EH (cell line): Measurements from ENCODE around the gene ZNF532.
"Not testable (repeated sequence)": the region's sequence is repeated elsewhere in the genome, so short reads cannot be mapped to it uniquely, and the experiment has no call there.

Experiments
- DNase-seq: peaks from one replicate; pipeline ENCODE4 v3.0.0-alpha.2; 2015; ENCODE audit warnings: low read depth

The ZNF532 gene

DNA sequence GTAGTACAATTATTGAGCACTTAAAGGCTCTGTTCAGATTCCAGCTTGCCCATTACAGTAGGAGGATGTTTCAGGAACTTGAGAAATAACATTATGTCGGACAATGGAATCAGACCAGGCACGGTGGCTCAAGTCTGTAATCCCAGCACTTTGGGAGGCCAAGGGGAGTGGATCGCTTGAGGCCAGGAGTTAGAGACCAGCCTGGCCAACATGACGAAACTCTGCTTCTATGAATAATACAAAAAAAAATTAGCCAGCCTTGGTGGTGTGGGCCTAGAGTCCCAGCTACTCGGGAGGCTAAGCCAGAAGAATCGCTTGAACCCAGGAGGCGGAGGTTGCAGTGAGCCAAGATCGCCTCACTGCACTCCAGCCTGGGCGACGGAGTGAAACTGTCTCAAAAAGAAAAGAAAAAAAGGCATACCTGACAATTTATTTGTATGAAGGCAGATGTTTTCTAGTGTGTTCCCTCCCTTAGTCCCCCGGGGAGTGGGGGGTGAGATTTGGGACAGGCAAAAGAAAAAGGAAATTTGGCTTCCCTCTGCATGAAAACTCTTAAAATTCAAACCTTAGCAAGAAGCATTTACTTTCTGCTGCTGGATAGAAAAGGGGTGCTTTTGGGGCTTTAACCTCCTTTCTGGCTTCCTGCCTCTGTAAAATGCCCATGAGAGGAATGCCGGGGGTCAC is 13.7 kb upstream of the ZNF532 start:
- DNase-seq, result no peak

DNA sequence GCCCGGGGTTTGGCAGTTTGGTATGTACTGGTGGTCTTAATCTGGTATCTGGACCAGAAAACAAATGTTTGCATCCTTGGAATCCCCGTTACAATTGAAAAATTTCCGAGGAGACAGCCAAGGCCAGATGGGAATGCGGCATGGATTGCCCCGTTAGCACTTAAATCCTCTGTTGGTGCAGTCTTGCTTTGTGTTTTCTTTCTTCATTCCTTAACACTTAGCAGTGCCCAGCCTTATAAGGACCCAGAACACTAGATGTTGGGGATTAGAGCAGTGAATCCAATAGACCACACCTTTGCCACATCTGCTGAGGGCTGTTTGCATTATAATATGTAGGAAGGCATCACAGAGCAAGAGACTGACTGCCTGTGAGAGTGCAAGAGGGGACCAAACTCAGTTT is 12.8 kb upstream of the ZNF532 start:
- no peak for DNase-seq

DNA sequence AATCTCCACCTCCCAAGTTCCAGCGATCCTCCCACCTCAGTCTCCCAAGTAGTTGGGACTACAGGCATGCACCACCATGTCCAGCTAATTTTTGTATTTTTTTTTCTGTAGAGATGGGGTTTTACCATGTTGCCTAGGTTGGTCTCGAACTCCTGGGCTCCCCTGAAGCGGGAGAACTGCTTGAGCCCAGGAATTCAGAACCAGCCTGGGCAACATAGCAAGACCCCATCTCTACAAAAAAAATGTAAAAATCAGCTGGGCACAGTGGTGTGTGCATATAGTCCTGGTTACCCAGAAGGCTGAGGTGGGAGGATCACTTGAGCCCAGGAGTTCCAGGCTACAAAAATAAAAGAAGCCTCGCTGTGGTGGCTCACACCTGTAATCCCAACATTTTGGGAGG is 12.0 kb upstream of the ZNF532 start:
- DNase-seq, result no peak

DNA sequence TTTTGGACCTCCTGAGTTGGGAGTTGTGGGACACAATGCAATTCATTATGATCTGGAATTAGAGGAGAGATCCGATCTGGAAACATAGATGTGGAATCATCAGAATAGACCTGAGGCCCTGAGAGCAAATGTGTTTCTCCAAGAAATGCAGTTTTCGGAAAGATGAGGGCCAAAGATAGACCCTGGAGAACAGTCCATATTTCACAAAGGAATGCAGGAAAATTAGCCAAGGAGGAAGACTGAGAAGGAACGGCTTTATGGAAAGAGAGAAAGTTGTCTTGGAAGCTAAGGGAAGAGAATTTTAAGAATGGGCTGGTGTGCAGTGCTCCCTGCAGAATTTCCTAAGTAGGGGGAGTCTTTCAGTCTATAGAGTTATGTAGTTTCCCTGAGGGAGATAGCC is 11.1 kb upstream of the ZNF532 start:
- DNase-seq, result no peak

DNA sequence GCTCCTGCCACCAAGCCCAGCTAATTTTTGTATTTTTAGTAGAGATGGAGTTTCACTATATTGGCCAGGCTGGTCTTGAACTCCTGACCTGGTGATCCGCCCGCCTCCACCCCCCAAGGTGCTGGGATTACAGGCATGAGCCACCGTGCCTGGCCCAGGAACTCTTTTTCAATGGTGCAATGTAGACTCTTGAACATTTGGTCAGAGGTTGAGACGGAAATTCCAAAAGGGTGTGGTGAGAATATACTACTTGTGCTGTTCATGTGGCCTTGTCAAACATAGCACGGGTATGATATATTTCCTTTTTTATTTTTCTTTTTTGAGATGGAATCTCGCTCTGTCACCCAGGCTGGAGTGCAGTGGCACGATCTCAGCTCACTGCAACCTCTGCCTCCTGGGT is 9.2 kb upstream of the ZNF532 start:
- not testable (repeated sequence) for DNase-seq

DNA sequence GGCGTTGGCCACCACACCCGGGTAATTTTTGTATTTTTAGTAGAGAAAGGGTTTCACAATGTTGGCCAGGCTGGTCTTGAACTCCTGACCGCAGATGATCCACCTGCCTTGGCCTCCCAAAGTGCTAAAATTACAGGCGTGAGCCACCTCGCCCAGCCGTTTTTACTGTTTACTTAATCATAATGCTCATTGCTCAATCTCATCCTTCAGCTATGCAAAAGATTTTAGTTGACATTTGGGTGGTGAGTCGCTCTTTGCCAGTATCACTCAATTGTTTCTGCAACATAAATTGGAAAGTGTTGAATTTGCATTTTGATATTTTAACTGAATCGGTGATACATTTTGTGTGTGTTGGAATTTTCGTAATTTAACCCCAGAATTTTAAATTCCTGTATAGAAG is 7.8 kb upstream of the ZNF532 start:
- peak; percentile 84 for DNase-seq

DNA sequence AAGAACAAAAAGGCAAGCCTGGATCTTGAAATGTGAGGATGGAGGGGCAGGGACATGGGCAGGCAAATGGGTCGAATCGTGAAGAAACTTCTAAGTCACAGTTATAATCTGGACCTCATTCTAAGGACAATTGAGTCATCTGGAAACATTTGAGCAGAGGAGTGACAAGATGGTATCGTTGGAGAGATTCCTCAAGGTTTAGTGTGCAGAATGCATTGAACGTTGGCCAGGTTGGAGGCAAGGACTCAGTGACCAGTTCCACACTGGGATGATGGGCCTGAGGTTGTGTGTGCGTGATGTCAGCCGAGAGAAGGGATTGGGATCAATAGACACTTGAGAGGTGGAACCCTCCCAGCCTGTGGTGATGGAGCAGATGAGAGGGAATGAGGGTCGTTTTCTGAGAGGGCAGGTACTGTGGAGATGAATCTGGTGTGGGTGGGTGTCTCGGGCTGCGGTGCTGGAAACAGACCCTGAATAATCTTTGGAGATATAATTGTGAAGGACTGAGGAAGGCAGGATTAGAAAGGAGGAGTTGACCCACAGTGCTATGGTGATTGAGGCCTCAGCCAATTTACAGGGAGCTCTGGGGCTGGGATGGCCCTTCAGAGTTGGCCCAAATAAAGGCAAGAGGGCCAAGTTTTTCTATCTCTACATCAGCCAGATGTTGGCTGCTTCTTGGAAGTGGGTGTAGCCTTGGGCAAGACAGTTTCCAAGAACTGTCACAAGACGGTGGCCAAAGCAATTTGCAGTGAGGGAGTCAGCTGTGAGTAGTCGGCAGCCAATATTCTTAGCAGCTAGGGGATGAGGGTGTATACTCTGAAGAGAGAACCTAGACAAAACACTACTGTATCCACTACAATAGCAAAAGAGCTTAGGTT is 5.8 kb upstream of the ZNF532 start:
- DNase-seq, result peak; percentile 78

DNA sequence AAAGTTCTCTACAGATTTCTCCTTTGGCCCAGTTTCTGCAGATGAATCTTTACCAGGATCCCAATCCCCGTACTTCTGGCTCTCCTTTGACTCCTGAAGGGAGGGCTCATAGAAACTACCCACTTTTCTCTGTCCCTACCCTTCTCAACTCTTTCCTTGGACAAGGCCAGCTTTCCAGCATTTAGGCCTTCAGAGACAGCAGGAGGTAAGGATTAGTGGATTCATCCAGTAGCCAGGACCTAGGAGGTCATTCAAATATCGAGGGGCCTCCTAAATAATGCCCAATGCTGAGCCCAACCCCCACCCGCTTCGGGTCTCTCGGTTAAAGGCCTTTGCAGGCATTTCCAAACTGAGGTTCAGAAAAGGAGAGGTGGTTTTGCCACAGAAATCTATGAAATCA is 4.8 kb upstream of the ZNF532 start:
- DNase-seq, result no peak

DNA sequence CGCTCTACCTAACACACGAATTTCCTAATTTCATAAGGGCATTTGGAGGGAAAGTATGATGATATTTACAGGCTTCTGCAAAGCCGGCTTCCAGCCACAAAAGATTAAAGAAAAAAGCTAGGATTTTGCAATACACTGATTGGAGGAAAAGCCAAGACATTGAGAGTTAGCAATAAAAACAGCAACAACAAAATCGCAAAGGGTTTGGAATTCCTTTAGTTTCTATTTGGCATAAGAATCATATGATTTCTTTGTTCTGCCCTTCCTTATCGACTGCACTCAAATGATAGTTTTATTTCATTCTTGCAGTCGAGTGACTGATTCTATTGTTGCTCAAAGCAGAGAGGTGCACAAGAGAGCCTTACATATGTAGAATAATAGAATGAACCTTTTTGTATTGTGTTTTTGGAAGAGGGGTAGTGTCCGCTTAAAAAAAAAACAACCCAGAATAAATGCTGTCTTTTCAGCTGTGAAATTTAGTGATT is 3.9 kb upstream of the ZNF532 start:
- DNase-seq, result peak; percentile 53

DNA sequence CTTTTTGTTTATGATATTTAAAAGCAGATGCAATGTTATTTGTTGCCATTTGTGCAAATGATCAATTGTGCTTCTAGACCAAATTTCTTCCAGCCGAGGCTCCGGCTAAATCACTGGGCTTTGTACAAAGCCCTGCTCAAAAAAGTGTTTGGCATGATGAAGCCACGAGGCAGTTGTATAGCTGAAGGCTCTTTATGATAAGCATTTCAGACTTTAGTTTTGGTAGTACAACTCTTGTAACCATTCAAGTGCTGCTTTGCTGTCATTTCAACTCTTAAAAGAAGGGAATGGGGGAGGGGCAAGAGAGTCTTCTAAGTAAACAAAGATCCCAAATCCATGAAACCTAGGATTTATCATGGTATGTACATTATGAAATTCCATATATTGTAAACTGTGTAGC is 3.3 kb upstream of the ZNF532 start:
- no peak for DNase-seq

DNA sequence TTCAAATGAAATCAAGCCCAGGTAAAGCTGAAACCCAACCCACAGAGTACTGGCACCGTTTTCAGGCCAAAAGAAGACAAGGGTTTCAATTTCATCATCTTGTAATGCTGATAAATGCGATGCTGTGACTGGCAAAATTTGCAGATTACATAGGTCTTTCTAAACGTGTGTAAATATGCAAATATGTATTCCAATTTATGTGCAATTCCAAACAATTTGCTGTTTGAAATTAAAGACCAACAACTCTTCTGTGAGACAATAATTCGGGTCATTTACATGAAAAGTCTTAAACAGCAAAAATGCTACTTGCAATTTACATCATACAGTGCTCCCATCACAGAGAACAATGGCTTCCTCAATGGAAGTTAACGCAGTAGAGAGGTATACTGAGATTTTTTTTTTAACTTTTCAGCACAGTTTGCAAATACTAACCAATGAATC is 2.8 kb upstream of the ZNF532 start:
- DNase-seq, result no peak

DNA sequence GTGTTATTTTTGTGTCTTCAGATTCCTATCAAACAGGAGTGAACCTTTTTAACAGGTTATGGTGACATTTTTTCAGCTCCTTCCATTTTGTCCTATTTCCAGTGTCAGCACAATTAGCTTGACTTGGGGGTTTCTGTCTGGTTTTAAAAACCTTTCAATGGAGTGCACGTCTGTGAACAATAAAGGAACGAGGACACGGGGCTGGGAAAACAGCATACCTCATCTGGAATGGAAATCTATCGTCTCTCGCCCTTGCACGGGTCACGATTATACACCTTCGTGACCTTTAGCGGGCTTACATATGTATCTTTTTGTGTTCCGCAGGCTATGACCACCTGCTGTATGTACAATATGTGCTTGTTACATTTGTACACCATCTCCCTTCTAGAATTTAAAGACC is 2.3 kb upstream of the ZNF532 start:
- no peak for DNase-seq

DNA sequence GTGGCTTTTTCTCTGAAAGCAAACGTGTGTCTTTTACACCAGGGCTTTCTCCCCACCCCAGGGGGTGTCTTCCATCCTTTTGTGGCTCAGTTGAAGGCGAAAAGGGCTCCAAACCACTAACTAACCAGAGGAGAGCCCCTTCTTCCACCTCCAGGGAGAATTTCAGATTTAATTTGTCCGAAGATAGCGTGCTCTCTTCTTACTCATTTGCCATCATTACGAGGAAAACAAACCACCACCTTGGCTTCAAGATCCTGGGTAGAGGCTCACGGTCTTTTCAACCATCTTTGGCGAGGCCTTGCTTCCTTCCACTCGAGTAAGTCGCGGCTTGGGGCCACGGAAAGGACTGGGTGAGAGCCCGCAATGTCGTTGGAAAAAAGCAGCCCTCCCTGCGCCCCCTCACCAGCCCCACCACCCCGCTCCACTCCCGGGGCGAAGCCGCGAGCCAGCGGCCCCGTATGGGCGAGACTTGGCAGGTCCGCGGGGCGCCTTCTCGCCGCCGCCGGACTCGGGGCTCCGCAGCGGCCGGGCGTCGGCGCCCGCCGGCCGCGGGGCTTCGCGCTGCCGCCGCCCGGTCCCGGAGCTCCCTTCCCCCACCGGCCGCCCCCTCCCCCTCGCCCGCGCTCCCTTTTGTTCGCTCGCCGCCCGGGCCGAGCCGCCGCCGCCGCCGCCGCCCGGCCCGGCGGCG is 1.7 kb upstream of the ZNF532 start:
- peak; percentile 64 for DNase-seq

DNA sequence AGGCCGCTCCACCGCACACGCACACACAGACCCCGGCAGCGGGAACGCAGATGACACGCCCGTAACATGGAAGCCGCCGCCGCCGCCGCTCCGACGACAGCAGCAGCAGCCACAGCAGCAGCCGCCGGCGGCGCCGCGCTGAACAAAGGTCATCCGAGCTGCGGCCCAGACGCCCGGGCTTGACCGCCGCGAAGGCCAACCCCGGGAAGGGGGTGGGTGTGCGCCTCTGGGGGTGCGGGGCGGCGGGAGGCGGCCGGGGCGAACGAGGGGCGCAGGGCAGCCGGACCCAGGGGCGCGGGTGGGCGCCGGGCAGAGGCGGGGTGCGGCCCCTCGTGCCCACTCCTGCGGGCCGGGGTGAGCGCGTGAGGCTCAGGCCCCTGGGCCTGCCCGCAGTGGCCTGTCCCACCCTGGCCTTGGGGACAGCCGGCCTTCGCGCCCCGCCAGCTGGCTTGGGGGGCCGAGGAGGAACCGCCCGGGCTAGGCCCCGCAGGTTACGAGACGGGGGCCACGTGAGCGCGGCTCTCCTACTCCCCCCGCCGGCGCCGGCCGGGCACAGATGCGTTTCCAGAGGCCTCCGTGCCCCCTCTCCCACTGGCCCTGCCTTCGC is 1.0 kb upstream of the ZNF532 start:
- DNase-seq, result peak; percentile 60

DNA sequence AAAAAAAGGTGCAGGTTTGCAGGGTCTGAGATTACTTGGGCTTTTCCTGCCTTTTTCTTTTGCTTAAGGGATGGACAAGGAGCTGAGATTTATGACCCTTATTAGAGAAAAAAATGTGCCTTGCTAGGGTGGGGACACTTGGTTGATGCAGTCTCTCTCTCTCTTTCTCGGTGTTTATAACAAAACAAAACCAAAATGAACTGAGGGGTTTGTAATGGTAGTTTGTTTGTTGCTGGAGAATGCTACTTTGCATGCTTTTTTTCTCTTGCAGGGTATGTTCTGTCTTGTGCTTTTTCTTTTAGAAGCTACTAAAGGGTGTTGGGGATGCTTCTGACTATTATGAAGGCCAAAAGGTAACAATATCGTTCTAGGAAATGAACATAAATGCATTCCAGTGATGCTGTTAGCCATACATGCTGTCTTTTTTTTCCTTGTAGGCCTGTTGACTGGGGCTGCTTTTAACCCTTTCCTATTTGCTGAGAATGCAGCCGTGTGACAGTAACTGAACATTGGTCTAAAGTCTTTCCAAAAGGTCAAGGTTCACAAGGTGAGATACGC is 435 bp downstream of the ZNF532 start:
- DNase-seq, result peak; percentile 74

DNA sequence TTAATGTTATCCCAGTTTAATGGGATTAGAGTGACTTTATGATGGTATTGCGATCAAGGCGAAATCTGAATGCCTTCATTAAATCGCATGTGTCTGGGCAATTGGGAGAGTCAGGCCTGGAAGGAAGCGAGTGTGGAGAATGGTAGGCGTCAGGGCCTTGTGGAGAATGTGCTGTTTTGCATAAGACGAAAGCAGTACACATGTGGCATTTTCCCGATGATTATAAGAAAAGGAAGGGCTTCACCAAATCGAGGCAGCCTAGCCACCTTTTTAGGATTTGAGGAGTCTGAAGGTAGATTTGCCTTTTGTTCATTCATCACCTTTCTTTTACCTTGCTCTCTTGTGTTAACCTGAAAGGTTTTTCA is 1.0 kb downstream of the ZNF532 start:
- peak; percentile 32 for DNase-seq

DNA sequence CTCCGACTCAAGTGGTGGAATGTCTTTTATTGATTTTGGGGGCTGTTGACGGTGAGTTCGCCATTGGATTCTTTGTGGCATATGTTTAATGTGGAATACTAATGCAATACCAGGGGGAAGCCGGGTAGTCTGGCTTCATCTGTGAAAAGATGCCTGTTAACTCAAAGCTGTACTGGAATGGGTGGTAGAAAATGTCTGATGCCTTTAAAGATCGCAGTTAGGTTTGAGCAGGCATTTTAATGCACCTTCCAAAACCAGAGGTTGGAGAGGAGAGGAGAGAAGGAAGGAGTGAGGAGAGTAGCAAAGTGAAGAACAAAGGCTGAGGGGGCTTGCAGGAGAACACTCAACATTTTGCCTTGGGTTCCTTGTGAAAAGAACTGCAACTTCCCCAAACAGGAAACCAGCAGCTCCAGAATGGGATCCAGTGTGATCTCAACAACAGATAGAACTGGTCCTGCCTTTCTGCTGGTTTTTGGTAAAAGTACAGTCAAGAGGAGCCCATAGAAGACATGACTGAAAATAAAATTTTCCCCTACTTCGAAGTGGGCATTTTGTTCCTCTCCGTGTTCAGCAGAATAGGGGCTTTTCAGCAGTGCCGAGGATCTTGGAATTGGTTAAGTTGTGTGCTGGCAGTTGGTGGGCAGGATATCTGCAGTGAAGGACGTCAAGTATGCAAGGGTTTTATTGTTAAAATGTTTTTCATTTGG is 1.5 kb downstream of the ZNF532 start:
- DNase-seq, result peak; percentile 42

DNA sequence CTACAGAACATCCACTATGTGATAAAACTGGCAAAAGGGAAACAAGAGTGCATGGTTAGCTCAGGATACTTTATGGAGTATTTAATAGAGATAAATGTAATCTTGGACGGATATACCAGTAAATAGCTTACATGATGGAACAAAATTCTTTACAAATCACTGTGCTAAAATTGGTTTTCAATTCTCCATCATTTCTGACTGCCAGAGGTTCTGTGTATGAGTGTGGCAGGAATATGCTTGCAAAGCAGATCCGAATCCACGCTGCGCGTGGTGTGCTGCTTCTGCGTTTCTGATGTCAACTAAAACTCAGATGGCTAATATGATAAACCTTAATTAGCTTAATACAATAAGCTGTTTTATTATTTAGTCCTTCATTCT is 2.1 kb downstream of the ZNF532 start:
- DNase-seq, result no peak

DNA sequence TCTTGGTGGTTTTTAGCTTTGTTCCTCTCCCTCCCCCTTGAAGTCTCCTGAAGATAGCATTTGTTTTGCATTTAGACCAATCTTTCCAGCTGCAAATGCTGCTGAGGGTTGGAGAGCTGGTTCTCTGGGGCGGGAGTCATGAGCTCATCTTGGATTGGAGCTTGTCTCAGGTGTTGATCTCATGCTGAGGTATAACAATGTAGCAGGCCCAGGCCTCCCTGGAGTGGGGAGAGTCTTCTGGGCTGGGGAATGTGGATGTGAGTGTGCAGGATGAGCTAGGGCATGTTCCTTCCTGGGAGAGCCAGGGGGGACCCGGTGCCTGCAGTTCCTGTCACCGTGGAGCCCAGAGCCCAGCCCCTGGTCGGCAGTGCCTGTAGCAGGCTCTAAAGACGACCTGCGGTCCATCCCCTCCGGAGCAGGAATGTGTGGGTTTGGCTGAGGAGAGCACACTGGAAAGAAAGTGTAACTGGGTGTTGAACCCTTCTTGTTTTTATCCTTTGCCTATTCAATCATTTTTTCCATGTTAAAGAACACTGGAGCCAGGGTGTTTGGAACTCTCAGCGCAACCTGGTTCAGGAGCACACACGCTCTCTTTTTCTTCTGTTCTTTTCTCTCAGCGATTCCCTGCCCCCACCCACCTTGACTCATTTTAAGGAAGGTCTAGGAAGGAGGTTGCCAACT is 2.7 kb downstream of the ZNF532 start:
- peak; percentile 55 for DNase-seq

DNA sequence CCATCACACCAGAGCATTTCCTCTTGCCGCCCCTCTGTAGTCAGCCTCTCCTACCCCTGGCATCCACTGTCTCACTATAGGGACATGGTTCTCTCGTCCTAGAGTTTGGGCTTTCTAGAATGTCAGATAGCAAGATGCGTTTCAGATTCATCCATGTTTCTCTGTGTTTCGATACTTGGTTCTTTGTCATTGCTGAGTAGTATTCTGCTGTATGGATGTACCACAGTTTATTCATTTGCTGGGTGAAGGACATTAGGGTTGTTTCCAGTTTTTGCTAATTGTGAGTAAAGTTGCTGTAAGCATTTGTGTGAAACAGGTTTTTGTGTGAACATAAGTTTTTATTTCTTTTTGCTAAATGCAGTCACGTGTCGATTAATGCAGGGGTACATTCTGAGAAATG is 3.8 kb downstream of the ZNF532 start:
- DNase-seq, result no peak

DNA sequence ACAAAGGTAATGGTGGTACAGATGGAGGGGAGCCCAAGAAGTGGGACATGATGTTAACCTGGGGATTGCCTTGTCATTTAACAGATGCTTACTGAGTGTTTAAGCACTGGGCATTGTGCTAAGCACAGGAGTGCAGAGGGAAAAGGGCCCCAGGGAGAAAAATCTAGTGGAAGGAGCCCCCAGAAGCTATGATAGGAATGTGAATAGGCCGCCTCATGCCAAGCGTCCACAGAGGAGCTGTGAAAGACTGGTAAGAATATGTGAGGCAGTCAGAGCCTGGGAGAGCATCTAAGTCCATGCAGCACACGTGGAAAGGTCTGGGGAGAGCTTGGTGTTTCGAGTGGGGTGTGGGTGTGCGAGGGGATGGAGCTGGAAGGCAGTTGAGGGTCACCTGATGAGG is 5.5 kb downstream of the ZNF532 start:
- peak; percentile 89 for DNase-seq
